Nephron (organoid): ENCODE results near the gene ROGDI.

Experiments used
- H3K27ac Mint-ChIP-seq, 3 experiments: 2 replicates each; pipeline ENCODE4 v1.8.0; 2020; ENCODE audit warnings: mixed read lengths in 3 of 3, mild to moderate bottlenecking in 2 of 3, moderate library complexity in 1 of 3
- H3K27me3 Mint-ChIP-seq: 2 replicates; pipeline ENCODE4 v1.8.0; 2021; ENCODE audit warnings: low read depth, mild to moderate bottlenecking, moderate library complexity, mixed read lengths
- H3K36me3 Mint-ChIP-seq: 2 replicates; pipeline ENCODE4 v1.8.0; 2020; ENCODE audit warnings: low read depth, mixed read lengths
- H3K4me1 Mint-ChIP-seq: 2 replicates; pipeline ENCODE4 v1.8.0; 2020; ENCODE audit warnings: mixed read lengths
- H3K4me3 Mint-ChIP-seq, 3 experiments: 2 replicates each; pipeline ENCODE4 v1.8.0; 2020; ENCODE audit warnings: mild to moderate bottlenecking in 3 of 3, mixed read lengths in 3 of 3, moderate library complexity in 2 of 3
- H3K9me3 Mint-ChIP-seq: 2 replicates; pipeline ENCODE4 v1.8.0; 2020; ENCODE audit warnings: mixed read lengths
- CTCF ChIP-seq, 3 experiments: fragments of 200-600 bp; sonication (generic); IDR thresholded peaks; one replicate each; pipeline ENCODE4 v1.5.0; 2021; ENCODE audit warnings: antibody characterized with exemption in 3 of 3; ENCODE audit not compliant: unreplicated experiment in 3 of 3

ROGDI gene

GRCh38 chr16:4825196-4825595 lies 22.8 kb upstream of the ROGDI start:
- no peak overlapping the region for H3K27ac Mint-ChIP-seq
- no peaks in the 10 kb centered on the region for H3K27me3 Mint-ChIP-seq
- no peaks in the 10 kb centered on the region for H3K4me1 Mint-ChIP-seq
- no peak for TF ChIP-seq CTCF (IDR thresholded peaks at IDR 0.05; ENCODE audit: unreplicated experiment in 3 of 3)
- H3K9me3 Mint-ChIP-seq, result no peaks in the 10 kb centered on the region
- H3K36me3 Mint-ChIP-seq, result peaks cover 61% of the 10 kb centered on the region
- H3K4me3 Mint-ChIP-seq, result no peak overlapping the region

GRCh38 chr16:4820652-4821051 lies 18.2 kb upstream of the ROGDI start:
- Mint-ChIP-seq H3K4me3 (no peak overlapping the region), H3K36me3 (peaks cover 69% of the 10 kb centered on the region), H3K27me3 (no peaks in the 10 kb centered on the region), H3K9me3 (no peaks in the 10 kb centered on the region), H3K27ac (no peak overlapping the region), H3K4me1 (no peaks in the 10 kb centered on the region)
- no peak for TF ChIP-seq CTCF (IDR thresholded peaks at IDR 0.05; ENCODE audit: unreplicated experiment in 3 of 3)

DNA sequence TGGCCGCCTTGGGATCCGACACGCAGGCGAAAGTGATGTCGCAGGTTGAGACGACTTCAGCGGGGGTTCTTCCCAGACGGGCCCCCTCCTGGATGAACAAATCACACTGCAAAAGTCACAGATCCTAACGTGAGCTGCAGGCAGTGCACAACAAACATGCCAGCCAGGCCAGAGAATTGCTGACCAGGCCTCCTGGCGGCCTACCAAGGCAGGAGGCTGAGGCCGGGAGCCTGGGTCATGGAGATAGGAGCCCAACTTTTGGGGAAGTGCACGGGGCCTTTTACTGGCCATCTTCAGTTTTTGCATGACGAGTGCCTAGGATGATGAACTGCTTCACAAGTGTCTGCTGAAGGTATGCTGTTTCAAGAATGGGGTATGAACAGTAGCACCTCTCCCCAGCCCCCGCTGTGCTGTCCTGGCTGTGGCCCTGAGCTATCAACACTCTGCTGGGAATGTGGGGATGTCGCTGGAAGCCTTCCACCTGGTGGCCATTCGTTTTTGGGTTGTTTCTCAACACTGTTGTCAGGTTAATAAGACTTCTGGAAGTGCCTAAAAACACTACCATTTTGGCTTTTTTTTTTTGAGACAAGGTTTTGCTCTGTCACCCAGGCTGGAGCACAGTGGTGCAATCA lies 12.2 kb upstream of the ROGDI start:
- Mint-ChIP-seq H3K27ac (no peak overlapping the region), H3K4me1 (no peaks in the 10 kb centered on the region), H3K9me3 (no peaks in the 10 kb centered on the region), H3K27me3 (no peaks in the 10 kb centered on the region), H3K36me3 (peaks cover 64% of the 10 kb centered on the region), H3K4me3 (no peak overlapping the region)
- no peak for TF ChIP-seq CTCF (IDR thresholded peaks at IDR 0.05; ENCODE audit: unreplicated experiment in 3 of 3)

GRCh38 chr16:4814046-4814445 lies 11.6 kb upstream of the ROGDI start:
- Mint-ChIP-seq H3K4me1 (no peaks in the 10 kb centered on the region), H3K36me3 (peaks cover 62% of the 10 kb centered on the region), H3K4me3 (no peak overlapping the region), H3K9me3 (no peaks in the 10 kb centered on the region), H3K27ac (no peak overlapping the region), H3K27me3 (no peaks in the 10 kb centered on the region)
- TF ChIP-seq CTCF (IDR thresholded peaks at IDR 0.05; ENCODE audit: unreplicated experiment in 3 of 3), result no peak

GRCh38 chr16:4813251-4814003 lies 11.0 kb upstream of the ROGDI start:
- Mint-ChIP-seq H3K4me1 (no peaks in the 10 kb centered on the region), H3K27me3 (no peaks in the 10 kb centered on the region), H3K4me3 (no peak overlapping the region), H3K9me3 (no peaks in the 10 kb centered on the region), H3K27ac (no peak overlapping the region), H3K36me3 (peaks cover 60% of the 10 kb centered on the region)
- no peak for TF ChIP-seq CTCF (IDR thresholded peaks at IDR 0.05; ENCODE audit: unreplicated experiment in 3 of 3)

- TF ChIP-seq CTCF (IDR thresholded peaks at IDR 0.05; ENCODE audit: unreplicated experiment in 3 of 3), result no peak
- Mint-ChIP-seq H3K36me3 (peaks cover 62% of the 10 kb centered on the region), H3K27me3 (no peaks in the 10 kb centered on the region), H3K27ac (no peak overlapping the region), H3K4me3 (no peak overlapping the region), H3K4me1 (no peaks in the 10 kb centered on the region), H3K9me3 (no peaks in the 10 kb centered on the region)
Observed at GRCh38 chr16:4811773-4812172, 9.3 kb upstream of the ROGDI start.
